Activated T-helper 1 cell treated with Interleukin-2 at 50 U/mL for 16 hours (primary cell): ENCODE results near the gene RASGEF1B.

Experiments
- DNase-seq: peaks from one replicate; pipeline ENCODE4 v3.0.0-alpha.2; 2020; ENCODE audit warnings: low read depth

The RASGEF1B gene

GRCh38 chr4:81397635-81398034, 74.1 kb downstream of the RASGEF1B start:
- DNase-seq = no peak

DNA sequence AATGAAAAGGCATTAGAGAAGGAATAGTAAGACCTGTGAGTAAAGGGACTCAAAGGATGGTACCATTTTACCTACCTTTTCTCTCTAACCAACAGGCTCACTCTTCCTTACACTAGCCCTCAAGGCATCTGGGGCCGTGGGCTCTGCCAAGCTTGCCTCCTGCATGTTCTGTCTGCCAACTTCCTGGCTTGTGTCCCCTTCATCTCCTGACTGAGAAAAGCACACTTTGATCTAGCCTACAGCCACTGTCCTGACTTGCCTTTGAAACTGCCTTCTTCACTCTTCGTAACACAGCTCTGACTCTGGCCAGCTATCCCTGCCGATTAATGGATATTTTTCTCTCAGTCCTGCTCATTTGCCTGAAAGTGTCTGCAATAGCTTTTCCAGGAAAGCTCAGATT, 76.5 kb downstream of the RASGEF1B start:
- no peak for DNase-seq

DNA sequence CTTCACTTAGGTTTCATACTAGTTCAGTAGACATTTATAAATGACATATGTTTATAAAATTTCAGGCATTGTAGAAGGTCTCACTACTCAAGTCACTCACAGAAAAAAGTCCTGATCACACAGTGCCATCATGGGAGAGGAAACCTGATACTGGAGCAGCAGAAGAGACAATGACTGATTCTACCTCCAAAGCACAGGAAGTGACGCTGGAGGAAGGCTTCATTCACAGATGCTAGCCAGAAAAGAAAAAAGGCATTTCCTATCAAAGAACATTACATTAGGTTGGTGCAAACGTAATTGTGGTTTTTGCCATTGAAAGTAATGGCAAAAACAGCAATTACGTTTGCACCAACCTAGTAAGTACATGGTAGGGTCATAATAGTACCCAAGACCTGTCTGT, 79.5 kb downstream of the RASGEF1B start:
- DNase-seq = no peak

GRCh38 chr4:81389720-81390119, 82.0 kb downstream of the RASGEF1B start:
- no peak for DNase-seq

GRCh38 chr4:81380437-81380836, 91.3 kb downstream of the RASGEF1B start:
- no peak for DNase-seq

GRCh38 chr4:81378386-81378785, 93.3 kb downstream of the RASGEF1B start:
- DNase-seq = no peak

GRCh38 chr4:81377191-81377590, 94.5 kb downstream of the RASGEF1B start:
- no peak for DNase-seq

DNA sequence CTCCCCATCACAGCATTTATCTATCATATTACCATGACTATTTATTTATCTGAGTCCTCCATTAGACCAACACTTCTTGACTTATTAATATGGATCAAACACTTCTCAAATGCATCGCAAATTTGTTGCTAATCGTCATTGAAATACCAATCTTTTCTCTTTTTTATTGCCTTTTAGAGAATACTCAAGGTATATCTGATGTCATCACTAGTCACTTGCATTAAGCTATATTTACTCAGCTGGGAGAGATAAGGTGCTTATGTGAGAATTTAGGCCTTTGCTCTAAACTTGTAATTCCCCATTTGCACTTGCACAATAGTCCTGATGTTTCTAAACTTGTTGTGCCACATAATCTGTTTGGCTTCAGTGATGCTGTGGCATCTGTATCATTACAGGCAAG, 95.0 kb downstream of the RASGEF1B start:
- no peak for DNase-seq
